HG02870 (cell line): Measurements from ENCODE around the gene PHC2.

Experiments used
- ATAC-seq: cut with Tn5 transposase; IDR thresholded peaks from one replicate; pipeline ENCODE4 v1.9.1; 2021; ENCODE audit warnings: mild to moderate bottlenecking, moderate library complexity; ENCODE audit not compliant: unreplicated experiment

The PHC2 gene

DNA sequence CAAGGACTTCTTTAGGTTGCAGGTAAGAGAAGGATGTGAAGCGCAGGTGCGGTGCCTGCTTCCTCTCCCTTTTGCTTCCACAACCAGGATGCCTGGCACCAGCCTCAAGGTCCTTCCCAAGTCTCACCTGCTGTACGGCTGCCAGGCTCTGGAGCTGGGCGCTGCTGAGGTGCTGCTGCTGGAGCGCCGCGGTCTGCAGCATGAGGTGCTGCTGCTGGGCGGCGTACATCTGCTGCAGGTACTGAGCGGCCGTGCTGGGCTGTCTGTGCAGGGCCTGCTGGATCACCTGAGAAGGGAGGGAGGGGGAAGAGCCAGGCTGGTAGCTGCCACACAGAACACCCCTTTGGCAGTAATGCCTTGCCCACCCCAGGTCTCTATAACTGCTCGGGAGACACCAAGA is 58.7 kb downstream of the PHC2 start:
- ATAC-seq = no peak

DNA sequence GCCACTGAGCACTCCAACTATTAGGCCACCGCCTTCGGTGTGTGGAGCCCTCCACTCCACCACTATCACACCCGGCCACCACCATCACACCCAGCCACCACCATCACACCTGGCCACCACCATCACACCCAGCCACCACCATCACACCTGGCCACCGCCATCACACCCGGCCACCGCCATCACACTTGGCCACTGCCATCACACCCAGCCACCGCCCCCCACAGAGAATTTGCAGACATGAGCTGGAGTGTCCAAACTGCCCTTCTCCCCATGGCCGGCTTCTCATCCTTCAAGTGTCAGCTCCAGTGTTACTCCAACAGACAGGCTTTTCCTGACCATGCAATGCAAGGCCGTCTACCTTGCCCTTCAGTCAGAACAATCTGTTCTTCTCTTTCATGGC is 59.6 kb downstream of the PHC2 start:
- no peak for ATAC-seq

DNA sequence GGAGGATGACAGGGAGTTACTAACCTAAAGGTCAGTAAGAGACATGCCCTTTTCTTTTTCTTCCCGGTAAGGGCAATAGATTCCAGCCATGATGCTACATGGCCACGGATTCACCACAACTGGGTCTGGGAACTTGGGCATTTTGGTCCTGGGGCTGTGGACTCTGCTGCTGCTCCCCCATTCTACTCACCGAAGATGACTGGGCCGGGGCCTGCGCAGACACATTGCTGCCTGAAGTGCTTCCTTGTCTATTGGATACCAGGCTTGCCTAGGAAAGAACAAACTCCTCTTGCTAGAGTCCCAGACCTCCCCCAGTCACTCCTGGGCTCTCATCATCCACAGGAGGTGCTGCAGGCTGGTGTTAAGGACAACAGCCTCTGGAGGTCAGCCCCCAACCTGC is 60.1 kb downstream of the PHC2 start:
- no peak for ATAC-seq

DNA sequence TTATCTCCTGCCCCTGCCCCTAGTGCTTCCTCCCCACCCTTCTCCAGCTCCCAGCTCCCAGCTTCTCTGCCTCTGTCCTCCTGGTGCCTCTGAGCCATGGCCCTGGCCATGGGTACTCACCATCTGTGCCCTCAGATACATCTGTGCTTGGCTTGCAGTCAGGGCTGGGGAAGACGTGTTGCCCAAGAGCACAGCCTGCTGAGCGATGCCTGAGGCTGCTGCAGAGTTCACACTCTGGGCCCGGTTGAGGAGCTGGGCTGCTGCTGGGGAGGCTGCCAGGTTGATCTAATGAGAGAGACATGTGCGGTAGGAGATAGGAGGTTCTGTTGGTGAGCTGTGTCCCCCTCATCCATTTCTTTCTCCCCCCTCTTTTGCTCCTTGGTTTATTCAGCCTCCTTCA is 60.6 kb downstream of the PHC2 start:
- ATAC-seq = no peak

DNA sequence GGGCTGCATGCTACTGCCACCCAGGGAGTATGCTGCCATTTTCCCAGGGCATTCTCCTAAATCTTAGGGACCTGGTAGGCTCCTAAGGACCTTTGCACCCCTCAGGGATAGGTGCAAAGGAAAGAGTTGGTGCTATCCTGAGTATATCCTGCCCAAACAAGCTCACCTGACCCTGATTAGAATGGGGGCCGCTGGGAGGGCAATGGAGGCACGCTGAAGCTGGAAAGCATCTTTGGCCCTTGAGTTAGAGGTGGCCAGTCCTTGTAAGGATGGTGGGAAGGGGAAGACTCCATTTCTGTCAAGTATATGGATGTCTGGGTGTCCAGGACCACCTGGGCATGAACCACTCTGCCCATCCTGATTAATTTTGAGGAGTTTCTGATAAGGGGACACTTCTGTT is 61.1 kb downstream of the PHC2 start:
- no peak for ATAC-seq

DNA sequence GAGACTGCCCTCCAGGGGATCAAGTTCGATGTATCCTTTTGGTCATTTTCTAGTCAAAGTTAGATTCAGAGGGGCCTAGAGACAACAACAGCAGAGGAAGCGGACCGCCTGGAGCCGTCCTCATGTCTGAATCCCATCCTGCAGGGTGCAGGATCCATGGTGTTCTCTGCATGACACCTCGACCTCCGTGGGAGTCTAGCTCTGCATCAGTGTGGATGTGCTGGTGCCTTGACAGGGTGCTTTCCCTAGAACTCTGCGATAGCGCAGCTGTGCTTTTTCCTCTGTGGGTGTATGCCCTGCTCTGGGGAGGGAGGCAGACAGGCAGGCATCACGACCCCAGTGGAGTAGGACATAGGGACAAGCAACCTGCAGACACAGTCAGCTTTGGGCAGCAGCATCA is 61.8 kb downstream of the PHC2 start:
- ATAC-seq = no peak

DNA sequence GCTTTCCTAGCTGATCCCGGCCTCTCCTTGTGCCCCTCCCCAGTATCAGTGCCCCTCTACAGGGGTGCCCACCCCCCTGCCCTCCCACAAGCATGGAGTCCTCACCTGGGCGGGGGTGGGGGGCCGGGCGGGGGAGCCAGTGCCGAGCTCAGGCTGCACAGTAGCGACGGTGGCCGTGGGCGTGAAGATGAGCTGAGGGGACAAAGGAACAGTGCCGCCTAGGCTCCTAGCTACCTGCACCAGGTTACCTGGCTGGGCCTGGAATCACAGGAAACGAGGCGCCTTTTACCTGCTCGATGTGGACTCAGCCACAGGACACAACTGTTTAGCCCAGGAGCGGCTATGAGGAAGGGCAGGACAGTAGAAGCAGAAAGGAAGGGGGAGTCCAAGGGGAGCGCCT is 62.5 kb downstream of the PHC2 start:
- no peak for ATAC-seq

DNA sequence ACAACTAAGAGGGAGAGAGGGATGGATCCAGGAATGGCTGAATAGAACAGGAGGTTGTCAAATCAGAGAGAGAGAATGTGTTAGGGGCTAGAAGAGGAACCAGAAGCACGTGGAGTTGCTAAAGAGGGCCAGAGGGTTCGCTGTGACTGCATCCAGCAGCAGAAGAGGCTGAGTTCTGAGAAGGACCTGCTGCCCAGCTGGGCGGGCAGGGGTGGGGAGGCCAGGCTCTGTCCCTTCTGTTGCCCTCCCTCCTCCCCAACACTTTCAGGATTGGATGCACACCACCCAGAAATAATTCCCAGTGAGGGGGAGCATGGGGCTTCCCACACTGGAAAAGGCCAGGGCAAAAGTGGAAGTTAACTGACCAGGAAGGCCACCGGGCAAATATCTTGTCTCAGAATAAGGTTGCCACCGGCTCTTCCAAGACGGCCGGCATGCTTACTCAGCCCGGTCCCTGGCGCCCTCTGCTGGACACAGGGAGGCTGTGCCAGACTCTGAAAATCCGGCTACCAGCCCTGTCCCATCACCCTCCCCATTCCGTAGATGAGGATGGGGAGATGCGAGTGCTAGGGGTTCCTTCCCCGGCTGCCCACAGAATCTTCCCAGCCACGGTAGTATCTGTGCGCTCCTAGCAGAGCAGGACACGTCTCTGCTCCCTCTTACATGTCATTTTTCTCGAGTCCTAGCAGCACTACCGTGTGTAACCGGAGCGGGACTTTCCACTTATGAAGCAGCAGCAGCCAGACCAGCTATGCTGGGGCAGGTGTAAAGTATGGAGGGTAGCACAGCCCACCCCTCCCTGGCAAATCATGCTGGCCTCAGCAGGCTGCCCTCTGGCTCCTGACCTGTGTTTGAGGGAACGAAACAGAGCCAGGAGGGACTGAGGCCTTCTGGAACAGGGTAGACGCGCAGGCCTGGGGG is 63.1 kb downstream of the PHC2 start:
- peak; percentile 45 for ATAC-seq

DNA sequence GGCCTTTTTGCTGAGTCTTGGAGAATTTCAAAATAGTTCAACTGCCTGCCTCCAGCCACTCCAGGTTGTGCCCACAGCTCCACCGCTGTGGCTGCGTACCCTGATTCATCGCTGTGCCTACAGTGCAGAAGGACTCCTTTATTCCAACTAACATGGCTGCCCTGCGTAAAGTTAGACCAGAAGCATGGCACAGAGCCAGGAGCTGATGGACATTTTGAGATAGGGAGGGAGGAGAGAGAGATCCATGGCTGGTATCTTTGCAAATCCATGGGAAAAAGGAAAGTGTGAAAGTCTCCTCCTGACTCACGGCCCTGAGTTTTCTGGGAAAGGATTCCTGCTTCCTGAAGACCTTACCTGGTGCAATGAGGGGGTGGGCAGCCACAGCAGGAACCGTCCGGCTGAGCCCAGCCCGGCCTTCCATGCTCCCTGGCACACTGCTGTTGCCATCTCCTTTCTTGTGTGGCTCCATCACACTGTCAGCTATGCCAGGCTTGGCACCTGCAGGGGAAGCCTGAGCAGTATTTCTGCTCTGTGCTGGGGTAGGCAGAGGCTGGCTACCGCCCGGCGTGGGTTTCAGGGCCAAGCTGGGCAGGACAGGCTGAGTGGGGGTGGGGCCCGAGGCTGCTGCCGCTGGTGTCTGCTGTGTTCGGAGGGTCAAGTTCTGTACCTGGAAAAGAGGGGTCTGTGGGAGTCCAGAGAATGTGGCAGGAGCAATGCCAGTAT is 64.0 kb downstream of the PHC2 start:
- no peak for ATAC-seq

DNA sequence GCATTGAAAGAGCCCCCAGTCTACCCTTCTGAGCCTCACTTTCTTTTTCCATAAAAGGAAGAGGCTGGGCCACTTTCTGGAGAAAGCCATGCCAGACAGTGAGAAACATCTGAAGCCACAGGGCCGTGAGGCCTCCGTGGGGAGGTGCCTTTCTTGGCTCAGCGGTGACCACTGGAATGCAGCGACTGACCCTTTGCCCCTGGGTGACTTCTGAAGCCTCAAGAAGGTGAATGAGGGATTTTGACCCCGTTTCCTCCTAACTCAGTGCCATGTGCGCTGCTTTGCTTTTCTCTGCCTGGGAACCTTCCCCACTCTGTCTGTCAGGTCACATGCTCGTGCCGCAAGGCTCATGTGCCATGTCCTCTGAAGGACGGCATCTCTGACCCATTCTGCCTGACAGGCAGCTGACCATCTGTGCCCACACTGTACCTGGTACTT is 65.3 kb downstream of the PHC2 start:
- no peak for ATAC-seq

DNA sequence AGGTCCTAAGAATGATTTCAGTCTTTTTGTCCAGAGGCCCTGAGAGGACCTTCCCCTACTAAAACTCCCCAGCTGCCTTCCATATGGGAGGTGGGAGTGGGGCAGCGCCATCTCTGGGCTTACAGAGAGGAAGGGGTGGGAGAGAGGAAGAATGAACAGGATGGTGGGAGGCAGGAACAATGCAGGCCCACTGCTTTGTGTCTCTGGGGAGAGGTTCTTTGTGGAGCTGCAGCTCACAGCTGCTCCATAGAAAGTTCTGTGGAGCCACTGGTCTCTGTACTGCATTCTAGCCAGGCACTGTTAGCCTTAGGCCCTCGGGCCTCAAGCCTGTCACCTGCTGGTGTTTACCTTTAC is 66.4 kb downstream of the PHC2 start:
- ATAC-seq = no peak

DNA sequence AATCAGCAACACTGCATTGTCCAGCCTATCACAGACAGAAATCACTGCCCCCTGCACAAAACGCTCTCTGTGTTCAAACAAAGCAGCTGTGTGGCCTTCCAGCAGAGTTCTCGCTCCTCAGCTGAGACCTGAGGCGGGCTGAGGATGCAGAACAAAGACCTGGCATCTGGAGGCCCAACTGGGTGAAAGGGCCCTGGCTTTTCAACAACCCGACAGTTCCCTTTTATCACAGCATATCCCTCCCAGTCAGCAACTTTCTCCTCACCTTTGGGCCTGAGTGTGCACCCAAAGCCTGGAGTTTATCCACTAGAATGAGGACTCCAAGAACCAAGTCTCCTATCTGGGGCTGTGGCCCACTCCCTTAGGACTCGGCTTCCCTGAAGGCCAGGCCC is 67.4 kb downstream of the PHC2 start:
- no peak for ATAC-seq

DNA sequence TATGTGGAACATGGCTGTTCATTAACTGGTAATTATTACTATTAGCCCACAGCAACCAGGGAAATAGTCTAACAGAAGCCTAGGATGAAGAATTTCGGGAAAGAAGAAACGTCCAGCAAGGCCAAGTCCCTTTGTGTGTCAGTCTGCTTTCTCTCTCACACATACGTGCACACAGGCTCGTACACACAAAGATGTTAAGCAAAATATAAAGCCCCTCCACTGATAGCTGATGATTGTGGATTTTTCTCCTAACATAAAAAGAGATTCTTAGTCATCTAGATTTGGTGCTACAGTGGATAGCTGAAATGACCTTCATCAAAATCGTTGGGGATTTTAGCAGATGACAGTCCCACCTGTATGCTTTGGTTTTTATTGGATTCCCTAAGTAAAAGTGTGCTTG is 67.9 kb downstream of the PHC2 start:
- ATAC-seq = no peak

DNA sequence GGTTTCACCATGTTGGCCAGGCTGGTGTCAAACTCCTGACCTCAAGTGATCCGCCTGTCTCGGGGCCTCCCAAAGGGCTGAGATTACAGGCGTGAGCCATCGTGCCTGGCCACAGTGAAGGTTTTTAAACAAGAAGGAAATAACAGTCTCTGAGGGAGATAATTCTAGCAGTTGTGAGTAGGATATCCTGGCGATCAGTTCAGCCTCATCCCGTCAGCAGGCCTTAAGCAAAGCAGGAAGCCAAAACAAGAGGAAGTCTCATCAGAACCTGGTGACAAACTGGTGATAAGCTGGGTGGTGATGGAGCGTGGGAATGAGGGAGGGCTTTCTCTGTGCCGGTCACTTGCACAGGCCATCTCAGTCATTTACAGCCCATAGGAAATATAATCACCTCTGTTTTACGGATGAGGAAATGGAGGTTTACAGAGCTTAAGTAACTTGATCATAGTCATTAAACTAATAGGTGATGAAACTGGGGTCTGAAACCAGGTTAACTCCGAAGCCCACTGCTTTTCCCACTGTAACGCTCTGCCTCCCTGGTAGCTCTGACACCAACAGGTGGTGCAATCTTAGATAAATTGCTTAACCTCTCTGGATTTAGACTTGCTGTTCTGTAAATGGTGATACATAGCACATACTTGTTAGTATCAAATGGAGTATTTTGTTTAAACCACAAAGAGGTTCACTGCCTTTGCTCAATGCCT is 69.2 kb downstream of the PHC2 start:
- ATAC-seq = no peak

DNA sequence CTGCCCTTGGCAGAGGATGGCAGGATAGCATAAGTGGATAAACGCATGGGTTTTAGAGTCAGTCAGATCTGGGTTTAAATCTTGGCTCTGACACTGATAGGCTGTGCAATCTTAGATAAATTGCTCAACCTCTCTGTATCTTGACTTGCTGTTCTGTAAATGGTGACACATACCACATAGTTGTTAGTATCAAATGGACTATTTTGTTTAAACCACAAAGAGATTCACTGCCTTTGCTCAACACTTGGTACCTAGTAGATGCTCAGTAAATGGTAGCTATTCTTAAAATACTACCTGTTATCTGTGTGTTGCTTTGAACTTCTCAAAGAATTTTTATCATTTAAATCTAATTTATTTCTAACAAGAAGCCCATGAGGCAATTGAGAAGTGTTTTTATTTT is 70.5 kb downstream of the PHC2 start:
- ATAC-seq = no peak

DNA sequence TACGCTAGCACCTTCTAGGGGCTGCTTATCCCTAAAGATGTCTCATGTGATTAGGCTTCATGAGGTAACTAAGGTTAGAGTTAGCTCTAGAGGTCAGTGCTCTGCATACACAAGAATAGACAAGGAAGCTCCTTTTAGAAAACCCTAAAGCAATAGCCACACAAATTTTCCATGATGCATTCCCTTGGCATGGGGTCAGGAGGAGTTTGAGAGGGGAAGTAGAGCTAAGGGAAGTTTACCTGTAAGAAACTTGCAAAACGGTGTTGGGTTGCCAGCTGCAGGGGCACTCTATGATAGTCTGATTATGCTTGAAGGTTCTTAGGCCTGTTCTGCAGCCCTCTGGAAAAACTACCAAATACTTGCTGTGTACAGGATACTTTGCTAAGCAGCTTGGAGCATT is 71.0 kb downstream of the PHC2 start:
- no peak for ATAC-seq

DNA sequence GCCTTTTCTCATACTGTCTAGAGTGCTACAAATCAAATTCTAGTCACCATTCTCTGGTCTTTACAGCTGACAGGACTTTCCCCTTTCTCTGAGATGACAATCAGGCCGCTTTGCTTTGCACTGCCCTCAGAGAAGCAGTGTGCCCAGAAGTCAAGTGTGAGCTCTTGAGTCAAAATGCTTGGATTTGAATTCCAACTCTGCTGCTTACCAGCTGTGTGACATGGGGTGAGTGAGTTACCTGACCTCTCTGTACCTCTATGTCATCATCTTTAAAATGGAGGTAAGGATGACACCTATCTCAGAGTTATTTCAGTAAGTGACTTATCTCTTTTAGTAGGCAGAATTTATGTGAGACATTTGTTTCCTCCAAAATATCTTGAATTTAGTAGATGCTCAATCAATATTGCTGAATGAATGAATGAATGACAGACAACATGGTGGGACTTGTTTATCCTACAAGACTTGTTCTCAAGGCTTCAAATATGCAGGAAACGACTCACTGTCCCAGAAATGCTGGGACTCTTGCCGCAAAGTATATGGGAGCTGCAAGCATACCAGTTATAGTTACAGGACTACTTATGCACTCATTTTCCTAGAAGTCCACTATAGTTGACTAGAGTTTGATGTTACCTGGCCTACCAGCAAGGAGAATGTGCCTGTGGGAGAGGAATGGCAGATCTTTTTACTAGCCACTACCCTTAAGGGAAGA is 71.9 kb downstream of the PHC2 start:
- no peak for ATAC-seq

DNA sequence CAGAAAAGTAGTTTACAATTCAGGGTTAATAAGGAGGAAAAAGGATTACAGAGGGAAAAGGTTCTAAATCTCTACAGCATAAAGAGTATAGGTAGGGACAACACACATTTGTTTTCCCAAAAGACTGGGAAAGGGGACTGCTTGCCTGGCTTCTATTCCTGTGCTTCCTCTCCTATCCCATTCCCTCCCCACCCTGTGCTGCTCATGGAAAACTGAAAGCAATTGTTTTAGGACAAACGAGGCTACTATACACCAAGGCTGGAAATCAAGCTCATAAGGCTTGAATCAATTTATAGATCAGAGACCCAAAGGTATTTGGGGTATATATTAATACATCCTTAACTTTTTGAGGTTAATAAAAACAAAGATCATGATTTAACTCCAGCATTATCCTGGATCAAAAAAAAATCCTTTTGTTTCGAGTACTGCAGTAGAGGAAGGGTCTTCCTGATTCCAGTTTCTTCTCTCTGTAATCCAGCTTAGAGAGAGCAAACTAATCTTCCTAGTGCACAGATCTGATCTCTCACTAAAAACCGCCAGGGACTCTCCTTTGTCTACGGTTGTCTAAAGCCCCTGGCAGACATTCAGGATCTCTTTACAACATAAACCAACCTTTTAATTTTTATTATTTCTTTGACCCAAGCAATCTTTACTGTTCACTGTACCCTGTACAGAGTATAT is 72.6 kb downstream of the PHC2 start:
- no peak for ATAC-seq

DNA sequence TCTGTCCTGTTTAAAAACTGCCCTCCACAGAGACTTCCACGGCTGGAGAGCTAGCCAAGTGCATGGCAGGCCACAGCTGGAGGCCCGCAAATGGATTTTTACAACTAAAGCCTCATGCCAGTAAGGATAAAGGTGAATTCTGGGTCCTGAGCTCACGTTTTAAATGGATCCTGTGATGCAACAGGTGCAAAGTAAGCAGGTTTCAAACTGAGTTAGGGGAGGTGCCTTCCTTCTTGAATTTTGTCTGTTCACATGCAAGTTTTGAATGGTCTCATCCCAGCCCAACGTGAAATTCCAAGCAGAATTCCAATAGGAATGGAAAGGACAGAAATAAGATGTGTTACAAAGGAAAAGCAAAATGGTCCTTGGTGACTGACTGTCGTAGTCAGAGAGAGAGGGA is 73.8 kb downstream of the PHC2 start:
- ATAC-seq = no peak

DNA sequence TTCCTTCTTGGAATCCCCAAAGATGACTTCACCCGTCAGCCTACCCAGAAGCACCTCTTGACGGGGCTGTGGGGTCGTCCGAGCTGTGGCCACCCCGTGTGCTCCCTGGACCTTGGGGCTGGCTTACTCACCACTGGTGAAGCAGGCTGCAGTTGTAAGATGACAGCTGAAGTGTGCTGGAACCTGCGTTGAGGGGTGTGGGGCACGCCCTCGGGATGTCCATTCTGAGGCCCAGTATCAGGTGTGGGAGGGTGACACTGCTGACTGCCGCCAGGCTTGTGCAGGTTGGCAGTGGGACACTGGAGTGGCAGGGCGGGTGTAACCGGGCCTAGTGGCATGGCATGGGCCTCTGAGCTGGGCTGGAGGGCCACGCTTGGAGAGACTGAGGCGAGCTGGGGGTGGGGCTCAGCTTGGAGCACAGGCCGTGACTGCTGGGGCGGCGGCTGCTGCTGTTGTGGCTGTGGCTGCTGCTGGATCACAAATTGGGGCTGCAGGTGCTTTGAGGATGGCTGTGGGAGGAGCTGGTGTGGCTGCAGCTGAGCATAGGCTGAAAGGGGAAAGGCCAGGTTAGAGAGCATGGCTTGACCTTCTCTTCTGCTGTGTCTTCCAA is 76.1 kb downstream of the PHC2 start:
- ATAC-seq = no peak
